Caco-2 (cell line): ENCODE measurements around the gene SLC35F1. TPM values are rescaled to one million over a fixed set of nuclear protein-coding genes. Genes with fewer than 3 reads are reported as not detected.

Source experiments
- BruUV-seq: library from RNA; stranded (reverse); fragments of 400-500 nt; replicated peaks from 2 replicates; lab custom pipeline; 2021; lab: Mats Ljungman, UMichigan
- CTCF ChIA-PET: fragments of 300-600 bp; sonication (Branson Sonifier 250); formaldehyde crosslinking; loops from one replicate; lab custom pipeline; 2022; ENCODE audit warnings: antibody characterized with exemption; lab: Charles Lee
- POLR2A ChIA-PET: fragments of 300-600 bp; sonication (Branson Sonifier 250); formaldehyde crosslinking; loops from one replicate; lab custom pipeline; 2022; ENCODE audit warnings: antibody characterized with exemption; lab: Charles Lee
- DNase-seq, 2 experiments: peaks; one replicate each; pipeline versions ENCODE4 v3.0.0 to v3.0.0-alpha.2; 2020 to 2022
- H3K27me3 ChIP-seq: replicated peaks from 2 replicates; pipeline ENCODE4 v1.6.0; 2011; ENCODE audit warnings: low read length; ENCODE audit not compliant: control insufficient read depth, insufficient read depth
- H3K36me3 ChIP-seq: 2 replicates; pipeline ENCODE4 v1.5.1; 2011; ENCODE audit warnings: low read length; ENCODE audit not compliant: control insufficient read depth, insufficient read depth
- H3K4me1 ChIP-seq: fragments of 250-450 bp; sonication (Bioruptor Pico); 2 replicates; pipeline ENCODE4 v1.5.1; 2020; ENCODE audit warnings: mild to moderate bottlenecking
- H3K4me3 ChIP-seq: 2 replicates; pipeline ENCODE4 v1.5.1; 2011; ENCODE audit warnings: low read depth, mild to moderate bottlenecking, control low read depth, low read length
- H3K9me3 ChIP-seq: fragments of 250-450 bp; sonication (Bioruptor Pico); 2 replicates; pipeline ENCODE4 v1.5.1; 2020; ENCODE audit warnings: mild to moderate bottlenecking, moderate library complexity
- H3K27ac Mint-ChIP-seq: one replicate; pipeline ENCODE4 v1.8.0; 2022; ENCODE audit warnings: mixed read lengths; ENCODE audit not compliant: unreplicated experiment
- H3K27me3 Mint-ChIP-seq: one replicate; pipeline ENCODE4 v1.8.0; 2022; ENCODE audit warnings: mixed read lengths; ENCODE audit not compliant: insufficient read depth, unreplicated experiment
- H3K36me3 Mint-ChIP-seq: one replicate; pipeline ENCODE4 v1.8.0; 2022; ENCODE audit warnings: mild to moderate bottlenecking, mixed read lengths; ENCODE audit not compliant: insufficient read depth, unreplicated experiment
- H3K4me1 Mint-ChIP-seq: one replicate; pipeline ENCODE4 v1.8.0; 2022; ENCODE audit warnings: low read depth, mixed read lengths; ENCODE audit not compliant: unreplicated experiment
- H3K4me3 Mint-ChIP-seq: one replicate; pipeline ENCODE4 v1.8.0; 2022; ENCODE audit warnings: mild to moderate bottlenecking, moderate library complexity, mixed read lengths; ENCODE audit not compliant: unreplicated experiment
- H3K9me3 Mint-ChIP-seq: one replicate; pipeline ENCODE4 v1.8.0; 2022; ENCODE audit warnings: mixed read lengths; ENCODE audit not compliant: unreplicated experiment
- CTCF ChIP-seq, 2 experiments: fragments of 200-600 bp in 1 of 2; IDR thresholded peaks; 1 replicate in 1 of 2; 2 replicates in 1 of 2; pipeline versions ENCODE4 v1.5.1 to v1.8.0; 2011 to 2022; ENCODE audit warnings: antibody characterized with exemption in 1 of 2, control low read depth in 1 of 2, inconsistent platforms in 1 of 2, low read depth in 1 of 2, low read length in 1 of 2, mild to moderate bottlenecking in 1 of 2, moderate library complexity in 1 of 2; ENCODE audit not compliant: insufficient read depth in 1 of 2, severe bottlenecking in 1 of 2, unreplicated experiment in 1 of 2
- intact Hi-C: fragments of 100-400 bp; cut with micrococcal nuclease; formaldehyde crosslinking; loops from one replicate; pipeline ENCODE4 v1.10.0; 2022; ENCODE audit not compliant: unreplicated experiment
- total RNA-seq: library from RNA; stranded (reverse); gene quantifications from 2 replicates; pipeline ENCODE4 v1.2.3, GENCODE V29; 2022

SLC35F1 gene
- total RNA-seq, 1 experiment from 2014 or later, result not detected

GRCh38 chr6:118203545-118203944 is 296.5 kb downstream of the SLC35F1 start:
- ChIA-PET POLR2A (no interaction called here), CTCF (no interaction called here)
- Mint-ChIP-seq H3K27ac (no peak overlapping the region), H3K27me3 (no peaks in the 10 kb centered on the region), H3K4me3 (no peak overlapping the region), H3K4me1 (no peaks in the 10 kb centered on the region), H3K9me3 (no peaks in the 10 kb centered on the region), H3K36me3 (no peaks in the 10 kb centered on the region)
- Histone ChIP-seq H3K4me1 (no peaks in the 10 kb centered on the region), H3K36me3 (no peaks in the 10 kb centered on the region), H3K4me3 (no peak overlapping the region), H3K9me3 (no peaks in the 10 kb centered on the region), H3K27me3 (no peaks in the 10 kb centered on the region)
- BruUV-seq, result no TSS peak
- intact Hi-C loops, result no loop called here
- TF ChIP-seq CTCF (IDR thresholded peaks at IDR 0.05; ENCODE audit: insufficient read depth in 1 of 2, low read depth in 1 of 2, low read length in 1 of 2, severe bottlenecking in 1 of 2, unreplicated experiment in 1 of 2), result no peak
- no peak for DNase-seq

GRCh38 chr6:118206221-118206620 is 299.2 kb downstream of the SLC35F1 start:
- no peak for TF ChIP-seq CTCF (IDR thresholded peaks at IDR 0.05; ENCODE audit: insufficient read depth in 1 of 2, low read depth in 1 of 2, low read length in 1 of 2, severe bottlenecking in 1 of 2, unreplicated experiment in 1 of 2)
- no peaks in the 10 kb centered on the region for H3K4me1 ChIP-seq
- Mint-ChIP-seq H3K36me3 (no peaks in the 10 kb centered on the region), H3K4me3 (no peak overlapping the region), H3K27me3 (no peaks in the 10 kb centered on the region), H3K9me3 (no peaks in the 10 kb centered on the region), H3K27ac (no peak overlapping the region), H3K4me1 (no peaks in the 10 kb centered on the region)
- CTCF ChIA-PET, result no interaction called here
- no peak for DNase-seq
- intact Hi-C loops, result no loop called here
- no peak overlapping the region for H3K4me3 ChIP-seq
- BruUV-seq, result no TSS peak
- POLR2A ChIA-PET, result no interaction called here
- H3K9me3 ChIP-seq, result no peaks in the 10 kb centered on the region
- H3K27me3 ChIP-seq, result no peaks in the 10 kb centered on the region
- H3K36me3 ChIP-seq, result no peaks in the 10 kb centered on the region

GRCh38 chr6:118207947-118208346 is 300.9 kb downstream of the SLC35F1 start:
- TF ChIP-seq CTCF (IDR thresholded peaks at IDR 0.05; ENCODE audit: insufficient read depth in 1 of 2, low read depth in 1 of 2, low read length in 1 of 2, severe bottlenecking in 1 of 2, unreplicated experiment in 1 of 2), result no peak
- Mint-ChIP-seq H3K4me1 (no peaks in the 10 kb centered on the region), H3K36me3 (no peaks in the 10 kb centered on the region), H3K9me3 (no peaks in the 10 kb centered on the region), H3K27ac (no peak overlapping the region), H3K4me3 (no peak overlapping the region), H3K27me3 (no peaks in the 10 kb centered on the region)
- BruUV-seq, result no TSS peak
- CTCF ChIA-PET, result no interaction called here
- Histone ChIP-seq H3K27me3 (no peaks in the 10 kb centered on the region), H3K36me3 (no peaks in the 10 kb centered on the region), H3K9me3 (no peaks in the 10 kb centered on the region), H3K4me3 (no peak overlapping the region), H3K4me1 (no peaks in the 10 kb centered on the region)
- POLR2A ChIA-PET, result no interaction called here
- no peak for DNase-seq
- intact Hi-C loops, result no loop called here
